OCI-LY1 (cell line): ENCODE results near the gene SLC35G2.

Source experiments
- H2AFZ ChIP-seq: fragments of 200-600 bp; sonication (generic), shearing (Covaris generic); 2 replicates; pipeline ENCODE4 v1.6.0; 2014; ENCODE audit warnings: antibody characterized with exemption, mild to moderate bottlenecking, low read length
- H3F3A ChIP-seq: fragments of 200-600 bp; sonication (generic), shearing (Covaris generic); 2 replicates; pipeline ENCODE4 v1.6.0; 2014; ENCODE audit warnings: mild to moderate bottlenecking, antibody characterized with exemption, low read length, moderate library complexity; ENCODE audit not compliant: insufficient read depth
- H3K27ac ChIP-seq: fragments of 200-600 bp; sonication (generic); 2 replicates; pipeline ENCODE4 v1.5.1; 2014; ENCODE audit warnings: low read length, mixed run types, mild to moderate bottlenecking, low read depth; ENCODE audit not compliant: poor library complexity, severe bottlenecking
- H3K27me3 ChIP-seq: fragments of 200-600 bp; sonication (generic); 2 replicates; pipeline ENCODE4 v1.6.0; 2014; ENCODE audit warnings: antibody characterized with exemption, mild to moderate bottlenecking, low read length, moderate library complexity; ENCODE audit not compliant: insufficient read depth
- H3K36me3 ChIP-seq: fragments of 200-600 bp; sonication (generic); 2 replicates; pipeline ENCODE4 v1.6.1; 2014; ENCODE audit warnings: mild to moderate bottlenecking, antibody characterized with exemption, low read length, moderate library complexity, mixed read lengths; ENCODE audit not compliant: insufficient read depth
- H3K4me1 ChIP-seq: fragments of 200-600 bp; sonication (generic); 2 replicates; pipeline ENCODE4 v1.5.1; 2014; ENCODE audit warnings: mild to moderate bottlenecking, low read length, moderate library complexity; ENCODE audit not compliant: insufficient read depth, severe bottlenecking
- H3K4me2 ChIP-seq: fragments of 200-600 bp; sonication (generic), shearing (Covaris generic); 2 replicates; pipeline ENCODE4 v1.6.1; 2014; ENCODE audit warnings: low read length
- H3K4me3 ChIP-seq: fragments of 200-600 bp; sonication (generic); 2 replicates; pipeline ENCODE4 v1.5.1; 2014; ENCODE audit warnings: low read length, low read depth, mild to moderate bottlenecking, mixed read lengths; ENCODE audit not compliant: poor library complexity, severe bottlenecking
- H3K79me2 ChIP-seq: fragments of 200-600 bp; shearing (Covaris generic); 2 replicates; pipeline ENCODE4 v1.6.1; 2016; ENCODE audit warnings: mixed run types, low read length, mixed read lengths; ENCODE audit not compliant: insufficient read depth
- H3K9ac ChIP-seq: fragments of 200-600 bp; sonication (generic), shearing (Covaris generic); 2 replicates; pipeline ENCODE4 v1.6.1; 2014; ENCODE audit warnings: mild to moderate bottlenecking, low read length, mixed read lengths
- H3K9me2 ChIP-seq: fragments of 200-600 bp; sonication (generic), shearing (Covaris generic); 2 replicates; pipeline ENCODE4 v1.6.1; 2014; ENCODE audit warnings: low read depth, mild to moderate bottlenecking, low read length, mixed read lengths
- H3K9me3 ChIP-seq: fragments of 200-600 bp; shearing (Covaris generic); 2 replicates; pipeline ENCODE4 v1.6.1; 2014; ENCODE audit warnings: low read length, mixed read lengths
- H4K20me1 ChIP-seq: fragments of 200-600 bp; sonication (generic), shearing (Covaris generic); 2 replicates; pipeline ENCODE4 v1.6.0; 2016; ENCODE audit warnings: mild to moderate bottlenecking, low read length; ENCODE audit not compliant: insufficient read depth
- EZH2 ChIP-seq: fragments of 200-600 bp; sonication (generic), shearing (Covaris generic); IDR thresholded peaks from 2 replicates; pipeline ENCODE4 v1.8.0; 2017; ENCODE audit warnings: borderline replicate concordance, mixed run types, mild to moderate bottlenecking, antibody characterized with exemption, low read length, moderate library complexity, mixed read lengths
- TF ChIP-seq, protein P1 (sequence below): fragments of 200-600 bp; sonication (generic), shearing (Covaris generic); IDR thresholded peaks from 2 replicates; pipeline ENCODE4 v1.5.1; 2017; ENCODE audit warnings: mild to moderate bottlenecking, antibody characterized with exemption, low read length, moderate library complexity, mixed read lengths

SLC35G2 gene

DNA sequence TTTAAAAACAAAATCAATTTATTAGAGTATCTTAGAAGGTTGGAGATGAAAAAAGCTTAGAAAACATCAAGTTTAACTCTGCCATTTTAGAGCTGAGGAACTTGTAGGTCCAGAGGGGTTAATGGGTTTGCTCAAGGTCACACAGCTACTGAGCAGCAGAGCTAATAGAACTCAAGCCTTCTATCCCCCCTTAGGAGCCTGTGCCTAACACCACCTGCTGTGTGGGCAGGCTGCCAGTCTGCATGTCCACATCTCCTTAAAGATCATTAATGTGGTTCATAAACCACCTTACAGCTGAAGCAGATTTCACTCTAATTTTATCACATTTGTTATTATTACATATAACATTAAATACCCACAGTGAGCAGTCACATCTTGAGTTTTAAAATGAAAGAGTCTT, 14.1 kb upstream of the SLC35G2 start:
- H3K4me3 ChIP-seq, result no peak overlapping the region
- H3K9ac ChIP-seq, result no peak overlapping the region
- no peaks in the 10 kb centered on the region for H3K79me2 ChIP-seq
- no peaks in the 10 kb centered on the region for H3K9me3 ChIP-seq
- TF ChIP-seq, protein P1, sequence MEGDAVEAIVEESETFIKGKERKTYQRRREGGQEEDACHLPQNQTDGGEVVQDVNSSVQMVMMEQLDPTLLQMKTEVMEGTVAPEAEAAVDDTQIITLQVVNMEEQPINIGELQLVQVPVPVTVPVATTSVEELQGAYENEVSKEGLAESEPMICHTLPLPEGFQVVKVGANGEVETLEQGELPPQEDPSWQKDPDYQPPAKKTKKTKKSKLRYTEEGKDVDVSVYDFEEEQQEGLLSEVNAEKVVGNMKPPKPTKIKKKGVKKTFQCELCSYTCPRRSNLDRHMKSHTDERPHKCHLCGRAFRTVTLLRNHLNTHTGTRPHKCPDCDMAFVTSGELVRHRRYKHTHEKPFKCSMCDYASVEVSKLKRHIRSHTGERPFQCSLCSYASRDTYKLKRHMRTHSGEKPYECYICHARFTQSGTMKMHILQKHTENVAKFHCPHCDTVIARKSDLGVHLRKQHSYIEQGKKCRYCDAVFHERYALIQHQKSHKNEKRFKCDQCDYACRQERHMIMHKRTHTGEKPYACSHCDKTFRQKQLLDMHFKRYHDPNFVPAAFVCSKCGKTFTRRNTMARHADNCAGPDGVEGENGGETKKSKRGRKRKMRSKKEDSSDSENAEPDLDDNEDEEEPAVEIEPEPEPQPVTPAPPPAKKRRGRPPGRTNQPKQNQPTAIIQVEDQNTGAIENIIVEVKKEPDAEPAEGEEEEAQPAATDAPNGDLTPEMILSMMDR, result no peak
- no peak for TF ChIP-seq EZH2
- H3F3A ChIP-seq, result no peaks in the 10 kb centered on the region
- no peak overlapping the region for H3K4me2 ChIP-seq
- no peak overlapping the region for H3K27ac ChIP-seq
- no peaks in the 10 kb centered on the region for H3K9me2 ChIP-seq
- H3K4me1 ChIP-seq, result no peaks in the 10 kb centered on the region
- H2AFZ ChIP-seq, result no peak overlapping the region
- H3K36me3 ChIP-seq, result no peaks in the 10 kb centered on the region
- H4K20me1 ChIP-seq, result no peaks in the 10 kb centered on the region
- no peaks in the 10 kb centered on the region for H3K27me3 ChIP-seq

DNA sequence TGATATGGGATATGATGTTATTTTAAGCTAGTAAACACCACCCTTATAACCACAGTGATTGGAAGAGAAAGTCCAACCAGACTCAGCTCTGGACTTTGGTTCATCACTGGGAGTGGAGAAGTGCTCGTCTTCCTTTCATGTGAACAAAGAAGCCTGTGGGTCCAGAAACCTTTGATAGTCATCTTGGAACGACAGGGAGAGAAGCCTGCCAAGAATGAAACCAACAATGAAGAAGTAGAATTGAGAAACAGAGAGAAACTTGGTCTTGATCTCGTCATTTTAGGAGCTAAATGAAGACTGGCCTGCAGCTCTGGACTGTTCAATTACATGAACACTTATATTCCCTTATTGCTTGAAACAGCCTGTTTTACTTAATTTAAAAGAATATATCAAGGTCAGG, 13.1 kb upstream of the SLC35G2 start:
- H3K9me2 ChIP-seq, result no peaks in the 10 kb centered on the region
- TF ChIP-seq, protein P1, result no peak
- no peak for TF ChIP-seq EZH2
- H3K9ac ChIP-seq, result no peak overlapping the region
- H4K20me1 ChIP-seq, result no peaks in the 10 kb centered on the region
- H2AFZ ChIP-seq, result no peak overlapping the region
- H3K36me3 ChIP-seq, result no peaks in the 10 kb centered on the region
- H3K27ac ChIP-seq, result no peak overlapping the region
- H3K79me2 ChIP-seq, result no peaks in the 10 kb centered on the region
- no peak overlapping the region for H3K4me2 ChIP-seq
- H3K27me3 ChIP-seq, result no peaks in the 10 kb centered on the region
- H3K9me3 ChIP-seq, result 0 out of 2 replicates have a peak, but pooled peaks cover under 1% of the 10 kb centered on the region
- H3K4me3 ChIP-seq, result no peak overlapping the region
- H3K4me1 ChIP-seq, result no peaks in the 10 kb centered on the region
- no peaks in the 10 kb centered on the region for H3F3A ChIP-seq

DNA sequence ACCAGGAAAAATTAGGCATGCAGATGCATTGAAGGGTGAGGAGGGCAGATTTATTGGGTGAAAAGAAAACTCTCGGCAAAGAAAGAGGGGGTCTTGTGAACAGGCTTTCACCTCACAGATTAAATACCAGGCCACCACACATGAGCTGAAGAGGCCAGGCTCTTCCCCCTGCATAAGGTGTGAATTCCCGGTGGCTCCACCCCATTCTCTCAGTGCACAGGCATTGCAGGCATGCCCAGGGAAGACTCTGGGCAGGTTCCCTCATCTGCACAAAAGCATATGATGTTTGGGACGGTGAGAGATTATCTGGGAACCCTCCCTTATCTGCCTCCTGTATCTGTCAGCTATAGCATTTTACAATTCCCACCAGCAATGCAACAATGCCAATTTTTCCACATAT, 7.2 kb upstream of the SLC35G2 start:
- H3K79me2 ChIP-seq, result no peaks in the 10 kb centered on the region
- no peaks in the 10 kb centered on the region for H3K36me3 ChIP-seq
- TF ChIP-seq, protein P1, result no peak
- TF ChIP-seq EZH2, result no peak
- no peaks in the 10 kb centered on the region for H3K4me1 ChIP-seq
- H3K9me2 ChIP-seq, result no peaks in the 10 kb centered on the region
- H3K27ac ChIP-seq, result no peak overlapping the region
- no peaks in the 10 kb centered on the region for H3K27me3 ChIP-seq
- no peak overlapping the region for H3K4me2 ChIP-seq
- H2AFZ ChIP-seq, result no peak overlapping the region
- H3K9me3 ChIP-seq, result peaks cover 11% of the 10 kb centered on the region
- no peak overlapping the region for H3K4me3 ChIP-seq
- H3K9ac ChIP-seq, result no peak overlapping the region
- no peaks in the 10 kb centered on the region for H4K20me1 ChIP-seq
- H3F3A ChIP-seq, result no peaks in the 10 kb centered on the region
